Endothelial cell of umbilical vein (primary cell): Measurements from ENCODE around the gene SORCS1. TPM values are rescaled to one million over a fixed set of nuclear protein-coding genes. Genes with fewer than 3 reads are reported as not detected.

Experiments used
- BruUV-seq: library from RNA; stranded (reverse); fragments of 400-500 nt; replicated peaks from 2 replicates; lab custom pipeline; 2021; lab: Mats Ljungman, UMichigan
- CTCF ChIA-PET: fragments of 300-600, 350-600 bp; sonication (Branson Sonifier 250); formaldehyde crosslinking; loops from one replicate; lab custom pipeline; 2021; ENCODE audit warnings: antibody characterized with exemption, inconsistent platforms; lab: Charles Lee
- POLR2A ChIA-PET: fragments of 300-600, 350-600 bp; sonication (Branson Sonifier 250); formaldehyde crosslinking; loops from one replicate; lab custom pipeline; 2021; ENCODE audit warnings: antibody characterized with exemption, inconsistent platforms; lab: Charles Lee
- DNase-seq: peaks from one replicate; pipeline ENCODE4 v3.0.0-alpha.2; 2011; ENCODE audit warnings: low read depth, low spot score
- FAIRE-seq: peaks from 2 replicates; lab custom pipeline; 2011; peaks lifted over from hg19 to GRCh38; lab: Jason Lieb, UNC
- H2AFZ ChIP-seq: 2 replicates; pipeline ENCODE4 v1.6.0; 2012; ENCODE audit warnings: low read depth, low read length, control low read depth, inconsistent platforms
- H3K27ac ChIP-seq: 2 replicates; pipeline ENCODE4 v1.5.1; 2011; ENCODE audit warnings: low read depth, mild to moderate bottlenecking, control low read depth, low read length, moderate library complexity; ENCODE audit not compliant: insufficient read depth
- H3K27me3 ChIP-seq, 2 experiments: 2 replicates each; pipeline versions ENCODE4 v1.6.0 to v1.6.1; 2011; ENCODE audit warnings: low read length in 2 of 2, mixed read lengths in 1 of 2; ENCODE audit not compliant: control insufficient read depth in 2 of 2, insufficient read depth in 2 of 2
- H3K36me3 ChIP-seq, 2 experiments: 2 replicates in 1 of 2; 3 replicates in 1 of 2; pipeline ENCODE4 v1.5.1; 2011; ENCODE audit warnings: low read length in 2 of 2, mild to moderate bottlenecking in 1 of 2, moderate library complexity in 1 of 2; ENCODE audit not compliant: control insufficient read depth in 2 of 2, insufficient read depth in 2 of 2; ENCODE audit errors: extremely low read depth in 1 of 2
- H3K4me1 ChIP-seq: 3 replicates; pipeline ENCODE4 v1.5.1; 2011; ENCODE audit warnings: mild to moderate bottlenecking, low read length; ENCODE audit not compliant: control insufficient read depth, insufficient read depth; ENCODE audit errors: extremely low read depth
- H3K4me2 ChIP-seq: 2 replicates; pipeline ENCODE4 v1.6.1; 2011; ENCODE audit warnings: low read length, control low read depth, mixed read lengths; ENCODE audit not compliant: insufficient read depth
- H3K4me3 ChIP-seq, 3 experiments: fragments of 200-600 bp in 1 of 3; sonication (generic), shearing (Covaris generic) in 1 of 3; replicated peaks in 1 of 3; 2 replicates each; pipeline ENCODE4 v1.5.1; 2011 to 2016; ENCODE audit warnings: control low read depth in 3 of 3, low read length in 3 of 3, mild to moderate bottlenecking in 2 of 3, inconsistent platforms in 1 of 3, low read depth in 1 of 3, moderate library complexity in 1 of 3; ENCODE audit not compliant: insufficient read depth in 1 of 3
- H3K79me2 ChIP-seq: 2 replicates; pipeline ENCODE4 v1.6.0; 2012; ENCODE audit warnings: low read length, inconsistent platforms; ENCODE audit not compliant: control insufficient read depth, insufficient read depth
- H3K9ac ChIP-seq: replicated peaks from 2 replicates; pipeline ENCODE3; 2011; ENCODE audit warnings: low read length, control low read depth; ENCODE audit not compliant: insufficient read depth; ENCODE audit errors: extremely low read depth
- H3K9me1 ChIP-seq: replicated peaks from 3 replicates; pipeline ENCODE4 v1.6.0; 2011; ENCODE audit warnings: mild to moderate bottlenecking, low read length; ENCODE audit not compliant: control insufficient read depth, insufficient read depth; ENCODE audit errors: extremely low read depth
- H3K9me3 ChIP-seq: replicated peaks from 2 replicates; pipeline ENCODE4 v1.5.1; 2012; ENCODE audit warnings: low read length, inconsistent platforms; ENCODE audit not compliant: control insufficient read depth, insufficient read depth
- H4K20me1 ChIP-seq: replicated peaks from 2 replicates; pipeline ENCODE3; 2011; ENCODE audit warnings: mild to moderate bottlenecking, low read length; ENCODE audit not compliant: control insufficient read depth, insufficient read depth; ENCODE audit errors: extremely low read depth
- EZH2 ChIP-seq: IDR thresholded peaks from 2 replicates; pipeline ENCODE4 v1.6.1; 2012; ENCODE audit warnings: borderline replicate concordance, low read depth, mild to moderate bottlenecking, moderate library complexity, low read length, inconsistent platforms; ENCODE audit not compliant: severe bottlenecking
- FOS ChIP-seq: IDR thresholded peaks from 2 replicates; pipeline ENCODE4 v1.6.1; 2011; ENCODE audit warnings: mild to moderate bottlenecking, low read length, moderate library complexity, borderline replicate concordance; ENCODE audit not compliant: insufficient read depth
- GATA2 ChIP-seq: IDR thresholded peaks from 2 replicates; pipeline ENCODE4 v1.7.0; 2011; ENCODE audit warnings: low read depth, mild to moderate bottlenecking, moderate library complexity, mixed read lengths, low read length; ENCODE audit not compliant: insufficient read length, insufficient read depth
- JUN ChIP-seq: IDR thresholded peaks from 2 replicates; pipeline ENCODE4 v1.6.1; 2011; ENCODE audit warnings: borderline replicate concordance, low read depth; ENCODE audit not compliant: insufficient read length, insufficient read depth
- MYC ChIP-seq: IDR thresholded peaks from one replicate; pipeline ENCODE4 v1.6.1; 2011; ENCODE audit warnings: mild to moderate bottlenecking, low read depth, low read length
- POLR2A ChIP-seq: IDR thresholded peaks from 2 replicates; pipeline ENCODE4 v1.6.1; 2012; ENCODE audit warnings: low read depth, mild to moderate bottlenecking, control low read depth, low read length
- POLR2AphosphoS5 ChIP-seq: IDR thresholded peaks from 2 replicates; pipeline ENCODE4 v1.6.1; 2012; ENCODE audit warnings: low read depth, mild to moderate bottlenecking, control low read depth, low read length, moderate library complexity; ENCODE audit not compliant: insufficient read depth
- dilution Hi-C: fragments of 300-500 bp; cut with MboI; formaldehyde crosslinking; loops from one replicate; pipeline ENCODE4 v1.15.0; 2019; ENCODE audit warnings: low sequenced_read_pairs; ENCODE audit not compliant: extremely low pct_ligation_motif_present
- intact Hi-C: fragments of 100-400 bp; cut with micrococcal nuclease; formaldehyde crosslinking; loops from one replicate; pipeline ENCODE4 v1.10.0; 2022
- polyA plus RNA-seq, 4 experiments: library from polyadenylated mRNA; depleted of rRNA in 3 of 4; stranded (reverse) in 3 of 4; unstranded in 1 of 4; fragments of >200 nt; gene quantifications; 2 replicates each; pipeline versions ENCODE4 v1.2.1 to v1.2.3, GENCODE V29; 2011 to 2012; ENCODE audit warnings: missing spikeins in 1 of 4
- total RNA-seq: library from RNA; stranded (reverse); gene quantifications from 2 replicates; pipeline ENCODE4 v1.2.3, GENCODE V29; 2021
- TF ChIP-seq, protein P1 (sequence below): IDR thresholded peaks from 2 replicates; pipeline ENCODE4 v1.6.1; 2011; ENCODE audit not compliant: insufficient read depth, insufficient read length
- TF ChIP-seq, protein P2 (sequence below), 2 donors: IDR thresholded peaks; 1 replicate in 1 of 2; 2 replicates in 1 of 2; pipeline ENCODE4 v1.5.1; 2011; ENCODE audit warnings: low read length in 2 of 2, mild to moderate bottlenecking in 2 of 2, moderate library complexity in 2 of 2, control low read depth in 1 of 2, inconsistent platforms in 1 of 2, low read depth in 1 of 2; ENCODE audit not compliant: insufficient read depth in 1 of 2; ENCODE audit errors: extremely low read depth in 1 of 2

Gene SORCS1
- total and polyA plus RNA-seq, 2 donors (not counting 3 experiments of a cell fraction or from before 2014, with no cell fraction given), result not detected

DNA sequence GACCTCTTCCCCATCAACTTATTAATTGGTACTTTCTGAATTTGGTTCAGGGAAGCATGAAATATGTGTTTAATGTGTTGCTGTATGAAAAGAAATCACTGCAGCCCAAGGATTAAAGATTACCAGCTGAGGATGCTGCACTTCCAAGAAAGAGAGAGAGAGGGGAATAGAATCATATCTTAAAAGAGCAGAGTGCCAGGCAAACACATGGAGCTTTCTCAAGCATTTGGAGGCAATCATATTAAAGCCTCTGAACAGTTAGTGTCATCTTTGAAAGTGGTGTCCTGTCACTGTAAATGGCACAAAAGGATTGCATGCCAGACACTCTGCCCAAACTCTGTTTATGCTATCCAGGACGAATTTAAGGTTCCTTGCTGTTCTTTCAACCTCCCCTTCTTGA lies 386.7 kb downstream of the SORCS1 start:
- intact Hi-C loops, result no loop called here
- no peaks in the 10 kb centered on the region for H3K27me3 ChIP-seq
- no peaks in the 10 kb centered on the region for H3K79me2 ChIP-seq
- H3K9ac ChIP-seq, result no peak overlapping the region
- CTCF ChIA-PET, result no interaction called here
- TF ChIP-seq POLR2AphosphoS5, result no peak
- no peak for TF ChIP-seq EZH2
- TF ChIP-seq, protein P1, sequence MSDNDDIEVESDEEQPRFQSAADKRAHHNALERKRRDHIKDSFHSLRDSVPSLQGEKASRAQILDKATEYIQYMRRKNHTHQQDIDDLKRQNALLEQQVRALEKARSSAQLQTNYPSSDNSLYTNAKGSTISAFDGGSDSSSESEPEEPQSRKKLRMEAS, result no peak
- no peak for TF ChIP-seq POLR2A
- TF ChIP-seq FOS, result no peak
- TF ChIP-seq GATA2, result no peak
- no peak for TF ChIP-seq MYC
- TF ChIP-seq, protein P2, sequence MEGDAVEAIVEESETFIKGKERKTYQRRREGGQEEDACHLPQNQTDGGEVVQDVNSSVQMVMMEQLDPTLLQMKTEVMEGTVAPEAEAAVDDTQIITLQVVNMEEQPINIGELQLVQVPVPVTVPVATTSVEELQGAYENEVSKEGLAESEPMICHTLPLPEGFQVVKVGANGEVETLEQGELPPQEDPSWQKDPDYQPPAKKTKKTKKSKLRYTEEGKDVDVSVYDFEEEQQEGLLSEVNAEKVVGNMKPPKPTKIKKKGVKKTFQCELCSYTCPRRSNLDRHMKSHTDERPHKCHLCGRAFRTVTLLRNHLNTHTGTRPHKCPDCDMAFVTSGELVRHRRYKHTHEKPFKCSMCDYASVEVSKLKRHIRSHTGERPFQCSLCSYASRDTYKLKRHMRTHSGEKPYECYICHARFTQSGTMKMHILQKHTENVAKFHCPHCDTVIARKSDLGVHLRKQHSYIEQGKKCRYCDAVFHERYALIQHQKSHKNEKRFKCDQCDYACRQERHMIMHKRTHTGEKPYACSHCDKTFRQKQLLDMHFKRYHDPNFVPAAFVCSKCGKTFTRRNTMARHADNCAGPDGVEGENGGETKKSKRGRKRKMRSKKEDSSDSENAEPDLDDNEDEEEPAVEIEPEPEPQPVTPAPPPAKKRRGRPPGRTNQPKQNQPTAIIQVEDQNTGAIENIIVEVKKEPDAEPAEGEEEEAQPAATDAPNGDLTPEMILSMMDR (IDR thresholded peaks at IDR 0.05; ENCODE audit: extremely low read depth in 1 of 2, insufficient read depth in 1 of 2, low read depth in 1 of 2, low read length in 2 of 2), result no peak
- no peak for TF ChIP-seq JUN
- H3K4me1 ChIP-seq, result no peaks in the 10 kb centered on the region
- no peak for DNase-seq
- no peak overlapping the region for H3K27ac ChIP-seq
- no peak overlapping the region for H3K4me3 ChIP-seq
- POLR2A ChIA-PET, result no interaction called here
- peaks cover 2% of the 10 kb centered on the region for H3K9me3 ChIP-seq
- no TSS peak for BruUV-seq
- H3K4me2 ChIP-seq, result no peak overlapping the region
- H3K36me3 ChIP-seq, result no peaks in the 10 kb centered on the region
- dilution Hi-C loops, result no loop called here
- FAIRE-seq, result no peak
- no peak overlapping the region for H2AFZ ChIP-seq
- no peaks in the 10 kb centered on the region for H3K9me1 ChIP-seq
- no peaks in the 10 kb centered on the region for H4K20me1 ChIP-seq
